ENCODE results near the gene RPL38.

RPL38 gene

GRCh38 chr17:74220219-74220618 is 16.7 kb downstream of the RPL38 start:
- H3K27ac ChIP-seq, result no peak overlapping the region
- TF ChIP-seq ZFX (IDR thresholded peaks at IDR 0.05) (no peak), CTCF (conservative IDR thresholded peaks at IDR 0.05) (no peak)

- no peak overlapping the region for H3K27ac ChIP-seq
- TF ChIP-seq CTCF (conservative IDR thresholded peaks at IDR 0.05) (no peak), ZFX (IDR thresholded peaks at IDR 0.05) (no peak)
Observed at GRCh38 chr17:74220946-74221818, 17.7 kb downstream of the RPL38 start.

GRCh38 chr17:74222399-74222798 is 18.9 kb downstream of the RPL38 start:
- no peak overlapping the region for H3K27ac ChIP-seq

GRCh38 chr17:74223901-74224300 is 20.4 kb downstream of the RPL38 start:
- no peak overlapping the region for H3K27ac ChIP-seq
- no peak for TF ChIP-seq ZFX (IDR thresholded peaks at IDR 0.05)
- no peak for TF ChIP-seq CTCF (conservative IDR thresholded peaks at IDR 0.05)

More at GRCh38 chr17:74222399-74222798, 18.9 kb downstream of the RPL38 start:
- TF ChIP-seq ZFX (IDR thresholded peaks at IDR 0.05) (no peak), CTCF (conservative IDR thresholded peaks at IDR 0.05) (no peak)

GRCh38 chr17:74224959-74225725 is 21.7 kb downstream of the RPL38 start:
- no peak overlapping the region for H3K27ac ChIP-seq
- TF ChIP-seq CTCF (conservative IDR thresholded peaks at IDR 0.05), result no peak
- no peak for TF ChIP-seq ZFX (IDR thresholded peaks at IDR 0.05)

- TF ChIP-seq CTCF (conservative IDR thresholded peaks at IDR 0.05), result no peak
- no peak for TF ChIP-seq ZFX (IDR thresholded peaks at IDR 0.05)
- no peak overlapping the region for H3K27ac ChIP-seq
Observed at GRCh38 chr17:74226252-74226651, 22.8 kb downstream of the RPL38 start.

Data from C4-2B (cell line).